NT2/D1 (cell line): ENCODE data around the gene AKR7A2.
"Not testable (repeated sequence)": the region's sequence is repeated elsewhere in the genome, so short reads cannot be mapped to it uniquely, and the experiment has no call there.

Experiments
- DNase-seq: peaks from one replicate; pipeline ENCODE4 v3.0.0-alpha.2; 2011; ENCODE audit warnings: low read depth, low spot score
- H3K27me3 ChIP-seq: 2 replicates; pipeline ENCODE4 v1.6.0; 2011; ENCODE audit warnings: mild to moderate bottlenecking; ENCODE audit not compliant: insufficient read length, insufficient read depth
- H3K36me3 ChIP-seq: 2 replicates; pipeline ENCODE4 v1.6.1; 2011; ENCODE audit warnings: mild to moderate bottlenecking, low read length, mixed read lengths; ENCODE audit not compliant: insufficient read depth, insufficient read length
- H3K4me1 ChIP-seq: 2 replicates; pipeline ENCODE4 v1.5.1; 2011; ENCODE audit not compliant: insufficient read depth, insufficient read length
- H3K4me3 ChIP-seq: 2 replicates; pipeline ENCODE4 v1.5.1; 2011; ENCODE audit warnings: low read depth; ENCODE audit not compliant: insufficient read length
- H3K9ac ChIP-seq: 2 replicates; pipeline ENCODE4 v1.6.0; 2011; ENCODE audit warnings: low read depth; ENCODE audit not compliant: insufficient read length
- H3K9me3 ChIP-seq: 2 replicates; pipeline ENCODE4 v1.5.1; 2011; ENCODE audit warnings: mild to moderate bottlenecking, low read length; ENCODE audit not compliant: insufficient read depth
- SUZ12 ChIP-seq: IDR thresholded peaks from 2 replicates; pipeline ENCODE4 v1.6.1; 2011; ENCODE audit not compliant: insufficient read length, insufficient read depth; ENCODE audit errors: extremely low read depth
- YY1 ChIP-seq: IDR thresholded peaks from 2 replicates; pipeline ENCODE4 v1.6.1; 2011; ENCODE audit not compliant: insufficient read length, insufficient read depth
- ZNF274 ChIP-seq: IDR thresholded peaks from 2 replicates; pipeline ENCODE4 v1.6.1; 2011; ENCODE audit warnings: mild to moderate bottlenecking, low read depth, low read length

AKR7A2 gene

DNA sequence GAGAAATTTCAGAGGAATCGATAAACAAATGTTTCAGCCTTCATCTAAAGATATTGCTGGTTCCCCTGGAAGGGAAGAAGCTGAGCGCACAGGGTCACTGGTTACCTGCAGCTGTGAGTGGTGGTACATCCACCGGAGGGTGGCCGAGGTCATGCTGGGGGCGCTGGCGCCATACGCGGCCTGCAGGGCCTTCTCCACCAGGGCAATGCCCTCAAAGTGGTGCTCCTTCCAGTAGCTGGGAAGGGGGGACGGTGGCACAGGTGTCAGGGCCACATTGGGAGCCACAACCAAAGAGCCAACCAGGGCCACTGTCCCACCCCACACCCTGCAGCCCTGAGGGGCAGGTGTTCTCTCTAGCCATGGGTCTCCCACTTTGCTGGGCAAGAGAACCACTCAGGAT, 28.1 kb downstream of the AKR7A2 start:
- H3K27me3 ChIP-seq = no peaks in the 10 kb centered on the region
- H3K9ac ChIP-seq = no peak overlapping the region
- DNase-seq = no peak
- TF ChIP-seq ZNF274 (no peak), SUZ12 (no peak), YY1 (no peak)
- no peaks in the 10 kb centered on the region for H3K9me3 ChIP-seq
- H3K4me1 ChIP-seq = no peaks in the 10 kb centered on the region
- no peaks in the 10 kb centered on the region for H3K36me3 ChIP-seq
- H3K4me3 ChIP-seq = no peak overlapping the region

DNA sequence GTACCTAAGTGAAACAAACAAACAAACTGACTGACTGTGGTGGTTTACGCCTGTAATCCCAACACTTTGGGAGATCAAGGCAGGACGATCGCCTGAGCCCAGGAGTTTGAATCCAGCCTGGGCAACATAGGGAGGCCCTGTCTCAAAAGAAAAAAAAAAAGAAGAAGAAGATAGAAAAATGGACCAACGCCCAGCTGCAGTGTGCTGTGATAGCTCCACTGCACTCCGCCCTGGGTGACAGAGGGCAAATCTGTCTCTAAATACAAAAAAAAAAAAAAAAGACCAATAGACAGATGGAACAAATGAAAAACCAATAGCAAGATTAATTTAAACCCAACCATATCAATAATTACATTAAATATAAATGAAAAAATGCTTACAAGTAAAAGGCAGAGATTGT, 37.3 kb downstream of the AKR7A2 start:
- DNase-seq = no peak
- H3K36me3 ChIP-seq = no peaks in the 10 kb centered on the region
- no peak overlapping the region for H3K9ac ChIP-seq
- no peaks in the 10 kb centered on the region for H3K4me1 ChIP-seq
- H3K27me3 ChIP-seq = no peaks in the 10 kb centered on the region
- no peak overlapping the region for H3K4me3 ChIP-seq
- no peaks in the 10 kb centered on the region for H3K9me3 ChIP-seq
- no peak for TF ChIP-seq YY1
- TF ChIP-seq SUZ12 = no peak
- no peak for TF ChIP-seq ZNF274

DNA sequence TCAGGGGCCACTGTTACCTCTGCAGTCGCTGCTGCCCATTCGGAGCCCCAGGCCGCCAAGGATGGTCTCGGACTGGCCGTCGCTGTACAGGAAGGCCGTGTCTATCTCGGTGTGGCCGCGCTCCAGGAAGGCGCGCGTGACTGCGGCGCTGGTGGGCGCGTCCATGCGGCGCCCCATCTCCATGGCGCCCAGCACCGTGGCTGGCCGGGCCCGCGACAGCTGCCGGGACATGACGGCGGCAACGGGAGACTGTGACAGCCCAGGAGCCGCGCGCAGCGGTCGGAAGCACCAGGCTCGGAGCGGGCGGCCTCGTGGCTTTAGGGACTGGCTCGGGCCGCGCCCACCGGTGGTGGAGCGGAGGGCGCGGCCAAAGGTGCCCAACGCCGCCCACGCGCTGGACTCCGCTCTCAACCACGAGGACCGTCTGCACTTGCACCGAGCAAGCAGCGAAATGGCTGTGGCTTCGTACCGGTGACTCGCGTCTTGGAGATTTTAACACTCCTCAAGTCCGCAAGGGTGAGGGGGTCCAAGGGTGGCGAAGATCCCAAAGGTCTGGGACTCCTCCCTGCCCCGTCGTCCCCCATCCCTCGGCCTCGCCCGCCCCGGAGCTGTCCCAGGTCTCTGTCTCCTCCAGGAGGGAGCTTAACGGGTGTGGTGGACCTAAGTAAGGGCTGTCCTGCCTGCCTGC, 38.0 kb downstream of the AKR7A2 start:
- H3K36me3 ChIP-seq, H3K4me3 ChIP-seq, H3K9ac ChIP-seq, H3K4me1 ChIP-seq, H3K9me3 ChIP-seq, DNase-seq, H3K27me3 ChIP-seq: not testable (repeated sequence)

DNA sequence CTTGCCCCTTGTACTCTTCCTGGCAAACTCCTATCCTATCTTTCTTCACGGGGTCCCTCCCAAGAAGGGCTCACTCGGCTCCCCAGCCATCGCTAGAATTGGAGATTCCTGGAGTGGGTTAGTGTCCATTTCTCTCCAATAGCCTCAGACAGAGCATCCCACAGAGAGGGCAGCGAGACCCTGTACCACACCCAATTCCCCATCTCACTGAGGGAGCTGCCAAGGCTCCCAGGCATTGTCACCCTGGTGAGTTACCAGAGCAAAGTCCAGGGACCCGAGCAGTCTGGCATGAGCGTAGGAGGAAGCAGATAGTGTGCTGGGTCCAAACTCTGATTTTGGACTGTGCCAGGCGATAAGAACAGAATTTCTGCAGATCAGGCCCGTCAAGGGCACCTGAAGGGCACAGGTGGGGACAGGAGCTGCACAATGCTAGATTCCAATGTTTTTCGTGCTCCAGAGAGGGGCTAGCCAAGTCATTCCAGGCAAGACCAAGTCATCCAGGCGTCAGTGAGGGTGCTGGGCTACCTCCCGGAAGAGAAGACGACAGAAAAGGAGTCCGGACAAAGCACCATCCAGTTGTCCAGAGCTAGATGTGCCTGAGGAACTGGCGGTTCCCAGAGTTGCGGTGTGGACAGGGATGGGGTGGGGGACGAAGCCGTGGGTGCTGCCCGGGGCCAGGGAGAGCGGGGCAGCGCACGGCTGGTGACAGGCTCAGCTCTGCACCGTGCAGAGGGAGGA, 38.7 kb downstream of the AKR7A2 start:
- no peak for DNase-seq
- Histone ChIP-seq H3K4me3 (no peak overlapping the region), H3K9me3 (no peaks in the 10 kb centered on the region), H3K4me1 (no peaks in the 10 kb centered on the region), H3K9ac (no peak overlapping the region), H3K27me3 (no peaks in the 10 kb centered on the region), H3K36me3 (no peaks in the 10 kb centered on the region)
- TF ChIP-seq YY1 (no peak), SUZ12 (no peak), ZNF274 (no peak)

DNA sequence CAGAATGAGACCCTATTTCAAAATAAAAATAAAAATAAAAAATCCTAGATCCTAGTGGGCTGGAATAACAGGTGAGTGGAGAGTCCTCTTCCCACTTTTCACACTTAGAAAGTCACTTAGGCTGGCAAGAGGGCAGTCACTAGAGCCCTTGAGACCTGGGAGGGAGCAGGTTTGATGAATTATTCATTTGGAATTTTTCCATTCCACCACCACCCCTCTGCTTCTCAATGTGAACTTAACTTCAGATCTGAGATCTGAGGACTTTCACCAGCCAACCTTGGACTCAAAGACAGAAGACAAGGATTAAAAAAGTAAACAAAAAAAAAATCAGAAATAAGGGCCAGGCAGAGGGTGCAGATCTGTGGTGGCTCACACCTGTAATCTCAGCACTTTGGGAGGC, 39.9 kb downstream of the AKR7A2 start:
- no peaks in the 10 kb centered on the region for H3K27me3 ChIP-seq
- H3K9ac ChIP-seq = no peak overlapping the region
- no peaks in the 10 kb centered on the region for H3K4me1 ChIP-seq
- H3K9me3 ChIP-seq = no peaks in the 10 kb centered on the region
- no peaks in the 10 kb centered on the region for H3K36me3 ChIP-seq
- H3K4me3 ChIP-seq = no peak overlapping the region
- no peak for DNase-seq
- TF ChIP-seq YY1 (no peak), ZNF274 (no peak)

DNA sequence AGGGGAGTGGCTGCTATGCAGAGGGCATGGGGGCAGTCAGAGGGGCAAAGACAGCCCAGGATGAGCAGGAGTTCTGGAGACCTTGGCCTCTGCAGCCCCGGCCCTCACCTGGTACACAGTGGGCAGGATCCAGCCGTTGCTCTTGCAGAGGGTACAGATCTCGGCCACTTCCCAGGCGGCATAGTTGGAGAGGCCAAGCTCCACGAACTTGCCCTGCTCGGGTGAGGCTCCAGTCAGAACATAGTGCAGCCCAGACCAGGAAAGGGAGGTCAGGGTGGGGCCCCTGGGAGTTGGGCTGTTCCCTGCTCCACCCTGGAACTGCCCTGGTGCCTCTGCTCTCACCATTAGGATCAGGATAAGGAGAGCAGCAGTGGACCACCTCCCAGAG, 41.6 kb downstream of the AKR7A2 start:
- H3K27me3 ChIP-seq, H3K9ac ChIP-seq, H3K4me1 ChIP-seq, H3K4me3 ChIP-seq, H3K36me3 ChIP-seq, DNase-seq, H3K9me3 ChIP-seq: not testable (repeated sequence)

DNA sequence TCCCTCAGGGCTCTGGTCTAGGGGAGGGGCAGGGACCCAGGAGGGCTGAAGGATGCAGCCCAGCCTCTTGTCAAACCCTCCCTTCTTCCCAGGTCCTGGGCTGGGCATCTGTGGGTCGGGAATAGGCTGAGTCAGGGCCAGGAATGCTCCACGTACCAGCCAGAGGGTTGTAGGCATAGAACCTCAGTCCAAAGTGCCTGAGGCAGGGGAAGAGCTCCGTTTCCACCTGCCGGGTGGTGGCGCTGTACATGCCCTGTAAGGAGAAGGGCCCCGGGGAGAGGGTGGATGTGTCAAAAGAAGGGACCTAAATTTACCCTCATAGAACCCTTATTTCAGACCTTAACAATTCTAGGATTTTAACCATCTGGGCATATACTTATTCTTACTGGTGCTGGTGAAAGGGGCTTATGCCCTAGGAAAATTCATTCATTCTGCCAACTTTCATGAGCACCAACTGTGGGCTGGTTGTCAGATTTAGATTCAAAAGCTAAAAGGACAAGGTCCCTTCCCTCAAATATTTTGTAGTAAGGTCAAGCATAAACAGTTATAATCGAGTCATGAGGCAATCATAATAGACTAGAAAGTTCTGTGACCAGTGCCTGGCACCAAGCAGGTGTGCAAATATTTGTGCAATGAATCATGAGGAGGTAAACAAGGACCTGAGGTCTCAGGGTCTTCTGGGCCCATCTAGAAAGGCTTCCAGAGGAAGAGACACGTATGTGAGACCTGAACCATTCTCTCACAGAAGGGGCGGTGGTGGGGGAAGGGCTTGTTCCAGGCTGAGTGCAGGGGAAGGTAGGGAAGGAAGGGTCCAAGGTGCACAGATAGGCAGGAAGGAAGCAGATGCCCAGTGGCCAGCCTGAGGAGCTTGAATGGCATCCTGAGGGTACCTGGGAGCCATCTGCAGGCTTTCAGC, 42.3 kb downstream of the AKR7A2 start:
- not testable (repeated sequence) for H3K4me1 ChIP-seq, H3K9me3 ChIP-seq

More for the DNA sequence above, 42.3 kb downstream of the AKR7A2 start:
- H3K4me3 ChIP-seq, H3K27me3 ChIP-seq, H3K36me3 ChIP-seq, H3K9ac ChIP-seq, DNase-seq: not testable (repeated sequence)
